Duodenal mucosa (tissue), 2 donors: ENCODE results near the gene RASA4B.

ENCODE experiments used
- H3K27ac ChIP-seq: one replicate; pipeline ENCODE4 v1.7.0; 2013; ENCODE audit warnings: low read depth, low read length
- H3K27me3 ChIP-seq, 2 donors: one replicate each; pipeline ENCODE4 v1.7.0; 2013; ENCODE audit warnings: low read length in 2 of 2, control low read depth in 1 of 2; ENCODE audit not compliant: insufficient read depth in 2 of 2, control insufficient read depth in 1 of 2
- H3K36me3 ChIP-seq, 2 donors: one replicate each; pipeline ENCODE4 v1.7.0; 2013; ENCODE audit warnings: low read length in 2 of 2, control low read depth in 1 of 2; ENCODE audit not compliant: insufficient read depth in 2 of 2, control insufficient read depth in 1 of 2
- H3K4me1 ChIP-seq, 2 donors: one replicate each; pipeline ENCODE4 v1.7.0; 2013; ENCODE audit warnings: low read length in 2 of 2, control low read depth in 1 of 2; ENCODE audit not compliant: insufficient read depth in 2 of 2, control insufficient read depth in 1 of 2
- H3K4me3 ChIP-seq, 2 donors: one replicate each; pipeline ENCODE4 v1.7.0; 2013; ENCODE audit warnings: low read length in 2 of 2, low read depth in 1 of 2
- H3K9ac ChIP-seq, 2 donors: one replicate each; pipeline ENCODE4 v1.7.0; 2013; ENCODE audit warnings: low read length in 2 of 2, low read depth in 1 of 2
- H3K9me3 ChIP-seq, 2 donors: one replicate each; pipeline ENCODE4 v1.7.0; 2013; ENCODE audit warnings: low read length in 2 of 2, control low read depth in 1 of 2; ENCODE audit not compliant: control insufficient read depth in 1 of 2

The RASA4B gene

GRCh38 chr7:102439963-102440795, 77.4 kb downstream of the RASA4B start:
- H3K36me3 ChIP-seq = peaks cover 0 to 5% of the 10 kb centered on the region in 2 donors
- H3K9me3 ChIP-seq = no peaks in the 10 kb centered on the region
- no peak overlapping the region for H3K27ac ChIP-seq
- no peak overlapping the region for H3K9ac ChIP-seq
- H3K4me3 ChIP-seq = no peak overlapping the region
- no peaks in the 10 kb centered on the region for H3K27me3 ChIP-seq
- H3K4me1 ChIP-seq = peaks cover 0 to 11% of the 10 kb centered on the region in 2 donors

GRCh38 chr7:102436118-102436517, 81.5 kb downstream of the RASA4B start:
- peaks cover 0 to 5% of the 10 kb centered on the region in 2 donors for H3K36me3 ChIP-seq
- H3K27ac ChIP-seq = no peak overlapping the region
- H3K9me3 ChIP-seq = no peaks in the 10 kb centered on the region
- no peak overlapping the region for H3K4me3 ChIP-seq
- no peak overlapping the region for H3K9ac ChIP-seq
- H3K4me1 ChIP-seq = peaks cover 10 to 24% of the 10 kb centered on the region in 2 donors
- H3K27me3 ChIP-seq = peaks cover 0 to 6% of the 10 kb centered on the region in 2 donors

DNA sequence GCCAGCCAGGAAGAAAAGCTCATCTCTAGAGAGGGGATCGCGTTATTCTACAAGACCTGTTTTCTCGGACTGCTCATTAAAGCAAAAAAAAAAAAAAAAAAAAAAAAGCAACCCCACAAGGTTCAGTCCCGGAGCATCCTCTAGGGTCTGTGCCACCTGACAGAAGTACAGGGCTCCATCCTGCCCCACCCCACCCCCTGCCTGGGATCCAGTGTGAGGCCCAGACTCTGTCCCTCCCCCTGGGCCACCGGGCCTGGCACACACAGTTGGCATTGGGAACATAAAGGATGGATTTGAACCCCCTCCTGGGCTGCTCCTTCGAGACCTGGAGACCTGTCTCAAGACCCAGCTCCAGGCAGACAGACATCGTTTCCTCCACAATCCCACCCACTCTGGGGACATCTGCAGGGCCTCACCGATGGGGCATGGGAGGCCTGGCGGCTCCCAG, 83.5 kb downstream of the RASA4B start:
- no peaks in the 10 kb centered on the region for H3K9me3 ChIP-seq
- H3K4me1 ChIP-seq = peaks cover 14 to 20% of the 10 kb centered on the region in 2 donors
- peaks cover 0 to 1% of the 10 kb centered on the region in 2 donors for H3K36me3 ChIP-seq
- peak overlapping the region; percentile 47 to 54 for H3K9ac ChIP-seq
- peaks cover 0 to 6% of the 10 kb centered on the region in 2 donors for H3K27me3 ChIP-seq
- no peak overlapping the region for H3K27ac ChIP-seq
- H3K4me3 ChIP-seq = peak overlapping the region; percentile 70 to 73

GRCh38 chr7:102433219-102434038, 84.1 kb downstream of the RASA4B start, which contains the start of gene ORAI2:
Gene ORAI2 (plus strand): TSS chr7:102433575. CDS start chr7:102438957, 5,382 bp downstream.
- Histone ChIP-seq H3K4me1 (peaks cover 14 to 20% of the 10 kb centered on the region in 2 donors), H3K36me3 (no peaks in the 10 kb centered on the region), H3K27ac (peak within 1 kb of the TSS; percentile 85), H3K9me3 (no peaks in the 10 kb centered on the region), H3K9ac (peak within 1 kb of the TSS; percentile 54 to 64), H3K27me3 (peaks cover 0 to 6% of the 10 kb centered on the region in 2 donors), H3K4me3 (peak within 1 kb of the TSS; percentile 70 to 73)
